Fibroblast of lung (primary cell): ENCODE data around the gene SPRYD4. TPM values are rescaled to one million over a fixed set of nuclear protein-coding genes. Genes with fewer than 3 reads are reported as not detected.
"Not testable (repeated sequence)": the region's sequence is repeated elsewhere in the genome, so short reads cannot be mapped to it uniquely, and the experiment has no call there.

Experiments used
- DNase-seq, 2 donors: peaks; one replicate each; pipeline versions ENCODE4 v3.0.0 to v3.0.0-alpha.2; 2010; ENCODE audit warnings: low read depth in 2 of 2
- H2AFZ ChIP-seq: 2 replicates; pipeline ENCODE4 v1.5.1; 2012; ENCODE audit warnings: low read length, control low read depth, inconsistent platforms
- H3K27ac ChIP-seq: 2 replicates; pipeline ENCODE4 v1.5.1; 2011; ENCODE audit warnings: low read length, control low read depth; ENCODE audit not compliant: insufficient read depth
- H3K27me3 ChIP-seq: 2 replicates; pipeline ENCODE4 v1.5.1; 2011; ENCODE audit warnings: mild to moderate bottlenecking, low read length; ENCODE audit not compliant: control insufficient read depth, insufficient read depth
- H3K36me3 ChIP-seq: 2 replicates; pipeline ENCODE4 v1.5.1; 2011; ENCODE audit warnings: low read length; ENCODE audit not compliant: control insufficient read depth, insufficient read depth
- H3K4me1 ChIP-seq: 2 replicates; pipeline ENCODE4 v1.5.1; 2011; ENCODE audit warnings: low read length; ENCODE audit not compliant: control insufficient read depth, insufficient read depth; ENCODE audit errors: extremely low read depth
- H3K4me2 ChIP-seq: 2 replicates; pipeline ENCODE4 v1.5.1; 2011; ENCODE audit warnings: low read length, control low read depth; ENCODE audit not compliant: insufficient read depth; ENCODE audit errors: extremely low read depth
- H3K4me3 ChIP-seq, 4 experiments: fragments of 200-600 bp in 1 of 4; sonication (generic) in 1 of 4; replicated peaks in 1 of 4; 2 replicates each; pipeline ENCODE4 v1.5.1; 2011 to 2016; ENCODE audit warnings: low read length in 4 of 4, low read depth in 3 of 4, mild to moderate bottlenecking in 3 of 4, control low read depth in 2 of 4, inconsistent platforms in 1 of 4, mixed read lengths in 1 of 4; ENCODE audit not compliant: insufficient read depth in 1 of 4; ENCODE audit errors: control extremely low read depth in 1 of 4
- H3K79me2 ChIP-seq: 2 replicates; pipeline ENCODE4 v1.5.1; 2012; ENCODE audit warnings: mild to moderate bottlenecking, low read length, inconsistent platforms; ENCODE audit not compliant: control insufficient read depth, insufficient read depth
- H3K9ac ChIP-seq: 2 replicates; pipeline ENCODE4 v1.5.1; 2011; ENCODE audit warnings: mild to moderate bottlenecking, low read length, control low read depth; ENCODE audit not compliant: insufficient read depth
- H3K9me3 ChIP-seq: 2 replicates; pipeline ENCODE4 v1.5.1; 2012; ENCODE audit warnings: low read depth, low read length; ENCODE audit not compliant: control insufficient read depth, insufficient read depth
- H4K20me1 ChIP-seq: 2 replicates; pipeline ENCODE4 v1.5.1; 2011; ENCODE audit warnings: low read length; ENCODE audit not compliant: control insufficient read depth, insufficient read depth; ENCODE audit errors: extremely low read depth
- polyA plus RNA-seq, 2 donors: library from polyadenylated mRNA; depleted of rRNA in 1 of 2; stranded (reverse) in 1 of 2; unstranded in 1 of 2; fragments of >200 nt; gene quantifications; 2 replicates each; pipeline ENCODE4 v1.2.1, GENCODE V29; 2011 to 2012; ENCODE audit warnings: missing spikeins in 1 of 2
- total RNA-seq: library from RNA; depleted of rRNA; stranded (reverse); fragments of >200 nt; gene quantifications from 2 replicates; pipeline ENCODE4 v1.2.1, GENCODE V29; 2014
- TF ChIP-seq, protein P1 (sequence below), 2 donors: IDR thresholded peaks in 1 of 2; conservative IDR thresholded peaks in 1 of 2; 1 replicate in 1 of 2; 2 replicates in 1 of 2; pipeline ENCODE4 v1.5.1; 2011 to 2012; ENCODE audit warnings: low read length in 2 of 2, control low read depth in 1 of 2, inconsistent platforms in 1 of 2, low read depth in 1 of 2, mild to moderate bottlenecking in 1 of 2

SPRYD4 gene
- total and polyA plus RNA-seq, 2 donors (not counting 1 experiment from before 2014, with no cell fraction given) = 1.7 to 2.1 TPM

DNA sequence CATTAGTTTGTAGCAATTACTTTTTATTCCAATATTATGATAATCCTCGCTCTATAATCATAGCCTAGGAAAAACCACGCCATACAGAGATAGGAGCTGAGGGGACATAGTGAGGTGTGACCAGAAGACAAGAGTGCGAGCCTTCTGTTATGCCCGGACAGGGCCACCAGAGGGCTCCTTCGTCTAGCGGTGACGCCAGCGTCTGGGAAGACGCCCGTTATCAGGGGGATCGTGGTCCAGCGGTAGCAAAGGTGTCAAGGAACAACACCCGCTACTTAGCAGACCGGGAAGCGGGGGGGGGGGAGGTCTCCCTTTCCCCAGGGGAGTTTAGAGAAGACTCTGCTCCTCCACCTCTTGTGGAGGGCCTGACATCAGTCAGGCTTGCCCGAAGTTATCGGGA, 28.3 kb downstream of the SPRYD4 start:
- H3K27me3 ChIP-seq, H4K20me1 ChIP-seq, H3K36me3 ChIP-seq, H3K4me1 ChIP-seq, H3K9ac ChIP-seq, H3K27ac ChIP-seq, H3K79me2 ChIP-seq, H3K9me3 ChIP-seq, H2AFZ ChIP-seq: not testable (repeated sequence)
- Histone ChIP-seq H3K4me2 (peak overlapping the region; percentile 25), H3K4me3 (peak overlapping the region in 1 of 4 experiments; percentile 25)
- TF ChIP-seq, protein P1, sequence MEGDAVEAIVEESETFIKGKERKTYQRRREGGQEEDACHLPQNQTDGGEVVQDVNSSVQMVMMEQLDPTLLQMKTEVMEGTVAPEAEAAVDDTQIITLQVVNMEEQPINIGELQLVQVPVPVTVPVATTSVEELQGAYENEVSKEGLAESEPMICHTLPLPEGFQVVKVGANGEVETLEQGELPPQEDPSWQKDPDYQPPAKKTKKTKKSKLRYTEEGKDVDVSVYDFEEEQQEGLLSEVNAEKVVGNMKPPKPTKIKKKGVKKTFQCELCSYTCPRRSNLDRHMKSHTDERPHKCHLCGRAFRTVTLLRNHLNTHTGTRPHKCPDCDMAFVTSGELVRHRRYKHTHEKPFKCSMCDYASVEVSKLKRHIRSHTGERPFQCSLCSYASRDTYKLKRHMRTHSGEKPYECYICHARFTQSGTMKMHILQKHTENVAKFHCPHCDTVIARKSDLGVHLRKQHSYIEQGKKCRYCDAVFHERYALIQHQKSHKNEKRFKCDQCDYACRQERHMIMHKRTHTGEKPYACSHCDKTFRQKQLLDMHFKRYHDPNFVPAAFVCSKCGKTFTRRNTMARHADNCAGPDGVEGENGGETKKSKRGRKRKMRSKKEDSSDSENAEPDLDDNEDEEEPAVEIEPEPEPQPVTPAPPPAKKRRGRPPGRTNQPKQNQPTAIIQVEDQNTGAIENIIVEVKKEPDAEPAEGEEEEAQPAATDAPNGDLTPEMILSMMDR (conservative IDR thresholded peaks at IDR 0.05 in 1 of 2, IDR thresholded peaks at IDR 0.05 in 1 of 2; ENCODE audit: low read depth in 1 of 2, low read length in 2 of 2) = peak; percentile 35 to 42
- peak in 1 of 2 donors; percentile 6 for DNase-seq

DNA sequence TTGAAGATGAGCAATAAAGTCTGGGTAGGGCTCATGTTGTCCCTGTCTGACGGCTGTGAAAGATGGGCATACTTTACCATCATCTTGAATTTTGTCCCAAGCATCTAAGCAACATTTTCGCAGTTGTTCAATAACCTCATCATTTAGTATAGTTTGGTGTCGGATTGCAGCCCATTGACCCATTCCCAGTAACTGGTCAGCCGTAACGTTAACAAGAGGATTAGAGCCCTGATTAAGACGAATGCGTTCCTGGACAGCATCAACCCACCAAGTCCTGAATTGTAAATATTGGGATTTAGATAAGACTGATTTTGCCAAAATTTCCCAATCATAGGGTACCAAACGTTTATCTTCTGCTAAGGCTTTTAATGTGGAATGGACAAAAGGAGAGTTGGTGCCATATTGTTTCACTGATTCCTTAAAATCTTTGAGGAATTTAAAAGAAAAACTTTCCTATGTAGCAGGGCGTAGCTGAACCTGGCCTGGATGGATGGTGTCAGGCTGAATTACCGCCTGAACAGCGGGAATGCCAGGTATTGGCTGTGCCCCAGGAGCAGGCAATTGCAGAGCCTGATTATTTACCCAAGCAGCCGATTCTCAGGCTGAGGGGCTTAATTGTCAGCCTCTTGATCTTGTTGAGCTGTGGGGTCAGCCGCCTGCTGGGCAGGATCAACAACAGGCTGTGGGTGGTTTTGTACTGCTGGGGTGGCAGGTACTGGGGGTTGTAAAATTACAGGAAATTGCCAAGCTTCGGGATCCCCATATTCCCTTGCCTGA, 29.9 kb downstream of the SPRYD4 start:
- H3K4me3 ChIP-seq, H3K4me2 ChIP-seq, H3K79me2 ChIP-seq, H3K9ac ChIP-seq, H3K36me3 ChIP-seq, H3K27me3 ChIP-seq, DNase-seq, H4K20me1 ChIP-seq, H3K4me1 ChIP-seq, H2AFZ ChIP-seq, H3K9me3 ChIP-seq, H3K27ac ChIP-seq: not testable (repeated sequence)

DNA sequence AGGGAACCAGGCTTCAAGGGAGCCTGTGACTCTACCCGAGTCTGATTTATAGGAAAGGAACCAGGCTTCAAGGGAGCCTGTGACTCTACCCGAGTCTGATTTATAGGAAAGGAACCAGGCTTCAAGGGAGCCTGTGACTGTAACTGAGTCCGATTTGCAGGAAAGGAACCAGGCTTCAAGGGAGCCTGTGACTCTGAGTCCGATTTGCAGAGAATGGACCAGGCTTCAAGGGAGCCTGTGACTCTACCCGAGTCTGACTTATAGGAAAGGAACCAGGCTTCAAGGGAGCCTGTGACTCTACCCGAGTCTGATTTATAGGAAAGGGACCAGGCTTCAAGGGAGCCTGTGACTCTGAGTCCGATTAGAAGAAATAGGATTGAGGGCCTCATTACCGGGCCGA, 31.1 kb downstream of the SPRYD4 start:
- H3K79me2 ChIP-seq, H3K27ac ChIP-seq, H3K4me2 ChIP-seq, H3K27me3 ChIP-seq, H3K9me3 ChIP-seq, H3K4me3 ChIP-seq, H3K4me1 ChIP-seq, H4K20me1 ChIP-seq, H3K9ac ChIP-seq, DNase-seq, H2AFZ ChIP-seq, H3K36me3 ChIP-seq: not testable (repeated sequence)

DNA sequence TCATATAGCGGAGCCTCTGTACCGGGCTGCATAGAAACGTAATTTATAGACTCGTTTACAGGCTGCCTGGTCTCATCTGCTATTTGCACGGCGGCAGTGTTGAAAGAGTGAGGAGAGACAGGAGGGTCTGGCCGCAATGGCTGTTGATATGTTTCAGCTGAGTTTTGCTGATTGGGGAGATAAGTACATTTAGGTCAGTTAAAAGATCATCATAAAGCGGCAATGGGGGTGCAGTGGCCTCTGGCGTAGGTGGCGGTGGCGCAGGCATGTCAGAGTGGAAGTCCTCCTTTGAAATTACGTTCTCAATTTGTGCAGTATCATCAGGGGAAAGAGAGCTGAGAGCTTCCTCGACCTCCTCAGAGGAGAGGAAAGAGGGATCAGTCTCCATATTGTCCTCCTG, 31.5 kb downstream of the SPRYD4 start:
- H3K36me3 ChIP-seq, H3K9ac ChIP-seq, H2AFZ ChIP-seq, H4K20me1 ChIP-seq, H3K27ac ChIP-seq, H3K79me2 ChIP-seq, H3K4me1 ChIP-seq, H3K9me3 ChIP-seq, H3K4me2 ChIP-seq, H3K4me3 ChIP-seq, DNase-seq, H3K27me3 ChIP-seq: not testable (repeated sequence)
